HG02678 (cell line): ENCODE results near the gene SPATA46.
"Not testable (repeated sequence)": the region's sequence is repeated elsewhere in the genome, so short reads cannot be mapped to it uniquely, and the experiment has no call there.

Experiments
- ATAC-seq: cut with Tn5 transposase; IDR thresholded peaks from one replicate; pipeline ENCODE4 v1.9.1; 2021; ENCODE audit warnings: mild to moderate bottlenecking, moderate library complexity; ENCODE audit not compliant: unreplicated experiment

Gene SPATA46, protein sequence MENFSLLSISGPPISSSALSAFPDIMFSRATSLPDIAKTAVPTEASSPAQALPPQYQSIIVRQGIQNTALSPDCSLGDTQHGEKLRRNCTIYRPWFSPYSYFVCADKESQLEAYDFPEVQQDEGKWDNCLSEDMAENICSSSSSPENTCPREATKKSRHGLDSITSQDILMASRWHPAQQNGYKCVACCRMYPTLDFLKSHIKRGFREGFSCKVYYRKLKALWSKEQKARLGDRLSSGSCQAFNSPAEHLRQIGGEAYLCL

DNA sequence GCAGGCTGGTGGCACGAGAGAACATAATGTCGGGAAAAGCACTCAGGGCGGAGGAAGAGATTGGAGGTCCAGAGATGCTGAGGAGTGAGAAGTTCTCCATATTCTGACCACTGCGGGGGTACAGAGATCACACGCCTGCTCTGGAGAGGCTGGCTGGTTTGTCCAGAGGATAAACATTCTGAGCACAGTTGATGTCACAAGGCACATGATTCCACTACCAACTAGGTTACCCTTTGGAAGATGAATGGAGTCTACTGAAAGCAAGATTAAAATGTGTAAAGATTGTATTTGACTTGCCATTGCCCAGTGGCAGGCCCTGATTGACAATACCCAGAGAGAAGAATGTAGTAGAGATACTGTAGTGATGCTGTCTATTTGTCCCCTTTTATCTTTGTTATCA lies at the start of gene SPATA46:
SPATA46 (minus strand) TSS at position 164 of the 400 bp plus-strand sequence; CDS start at position 100, 64 bp downstream.
- no peak for ATAC-seq

DNA sequence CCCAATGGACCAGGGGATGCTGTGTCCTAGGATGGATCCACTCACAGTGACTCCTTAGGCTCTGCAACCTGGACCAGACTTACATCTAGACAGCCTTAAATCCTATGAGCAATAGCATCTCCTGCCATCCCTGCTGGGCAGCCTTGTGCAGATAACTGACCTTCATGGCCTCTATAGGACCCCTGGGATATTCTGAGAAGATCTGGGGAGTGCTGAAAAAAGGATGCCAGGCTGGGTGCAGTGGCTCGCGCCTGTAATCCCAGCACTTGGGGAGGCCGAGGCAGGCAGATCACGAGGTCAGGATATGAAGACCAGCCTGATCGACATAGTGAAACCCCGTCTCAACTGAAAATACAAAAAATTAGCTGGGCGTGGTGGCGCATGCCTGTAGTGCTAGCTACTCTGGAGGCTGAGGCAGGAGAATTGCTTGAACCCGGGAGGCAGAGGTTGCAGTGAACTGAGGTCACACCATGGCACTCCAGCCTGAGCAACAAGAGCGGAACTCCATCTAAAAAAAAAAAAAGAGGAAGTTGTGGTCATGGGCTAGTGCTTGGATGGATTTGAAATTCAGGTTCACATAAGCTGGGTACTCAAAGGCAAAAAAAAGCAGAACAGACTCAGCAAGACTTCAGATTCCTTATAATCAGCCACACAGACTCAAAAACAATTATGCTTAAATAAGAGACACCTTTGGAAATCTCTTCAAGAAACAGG lies 46.2 kb upstream of the SPATA46 start:
- ATAC-seq = no peak

GRCh38 chr1:162421258-162422164 lies 44.9 kb upstream of the SPATA46 start:
- ATAC-seq = no peak

- no peak for ATAC-seq
These were observed 43.5 kb upstream of the SPATA46 start for GRCh38 chr1:162420120-162420519.

DNA sequence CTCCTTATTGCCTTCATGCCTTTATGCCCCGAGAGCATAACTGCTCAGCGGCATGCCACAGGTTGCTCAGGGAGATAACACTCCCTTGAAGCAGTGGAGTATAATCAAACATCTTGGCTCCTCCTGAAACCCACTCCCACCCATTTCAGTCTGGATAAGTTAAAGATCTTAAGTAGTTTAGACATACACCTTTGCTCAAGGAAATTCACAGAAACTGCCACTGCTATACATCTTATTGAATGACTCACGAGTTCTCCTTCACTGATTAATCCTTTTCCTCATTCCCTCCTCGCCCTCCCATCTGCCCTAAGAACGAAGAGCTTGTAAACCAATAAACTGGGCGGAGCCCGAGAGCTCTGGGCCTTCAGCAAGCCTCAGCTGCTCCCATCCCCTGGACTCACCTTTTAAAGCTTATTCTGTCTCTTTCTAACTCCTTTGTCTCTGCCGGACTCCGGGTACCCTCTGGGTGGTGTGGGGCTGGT lies 42.8 kb upstream of the SPATA46 start:
- not testable (repeated sequence) for ATAC-seq

DNA sequence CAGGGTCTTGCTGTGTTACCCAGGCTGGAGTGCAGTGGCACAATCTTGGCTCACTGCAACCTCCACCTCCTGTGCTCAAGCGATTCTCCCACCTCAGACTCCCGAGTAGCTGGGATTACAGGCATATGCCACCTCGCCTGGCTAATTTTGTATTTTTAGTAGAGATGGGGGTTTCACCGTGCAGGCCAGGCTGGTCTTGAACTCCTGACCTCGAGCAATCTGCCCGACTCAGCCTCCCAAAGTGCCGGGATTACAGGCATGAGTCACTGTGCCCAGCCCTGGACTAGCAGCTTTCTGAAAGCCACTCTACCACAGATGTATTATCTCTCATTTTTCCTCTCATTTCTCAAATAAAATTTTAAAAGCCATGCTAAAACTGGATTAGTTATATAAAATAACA lies 41.9 kb upstream of the SPATA46 start:
- ATAC-seq = not testable (repeated sequence)

GRCh38 chr1:162417650-162418049 lies 41.0 kb upstream of the SPATA46 start:
- no peak for ATAC-seq

- ATAC-seq = no peak
These were observed 40.3 kb upstream of the SPATA46 start for GRCh38 chr1:162416909-162417308.

GRCh38 chr1:162416215-162416614 lies 39.6 kb upstream of the SPATA46 start:
- ATAC-seq = no peak

DNA sequence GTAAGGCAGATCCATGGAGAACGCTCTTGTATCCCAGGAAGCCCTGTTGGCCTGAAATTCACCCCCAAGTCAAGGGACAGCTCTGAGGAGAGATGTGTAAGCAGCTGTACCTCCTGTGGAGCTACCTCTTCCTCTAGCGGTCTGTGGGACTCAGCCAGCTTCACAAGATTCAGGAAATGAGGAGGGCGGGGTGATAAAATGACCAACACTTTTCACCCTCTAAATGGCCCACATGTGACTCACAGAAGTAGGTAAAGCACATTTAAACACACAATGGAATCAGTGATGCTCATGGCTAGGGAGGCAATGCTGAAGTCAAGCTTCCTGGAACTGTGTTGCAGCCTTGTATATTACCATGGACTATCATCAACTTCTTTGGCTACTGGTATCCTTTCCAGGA lies 35.3 kb upstream of the SPATA46 start, which contains the start of gene SH2D1B:
SH2D1B (minus strand) TSS at position 135 of the 400 bp plus-strand sequence; CDS start at position 15, 120 bp downstream.
- ATAC-seq = no peak

GRCh38 chr1:162407539-162407938 lies 30.9 kb upstream of the SPATA46 start:
- ATAC-seq = no peak

DNA sequence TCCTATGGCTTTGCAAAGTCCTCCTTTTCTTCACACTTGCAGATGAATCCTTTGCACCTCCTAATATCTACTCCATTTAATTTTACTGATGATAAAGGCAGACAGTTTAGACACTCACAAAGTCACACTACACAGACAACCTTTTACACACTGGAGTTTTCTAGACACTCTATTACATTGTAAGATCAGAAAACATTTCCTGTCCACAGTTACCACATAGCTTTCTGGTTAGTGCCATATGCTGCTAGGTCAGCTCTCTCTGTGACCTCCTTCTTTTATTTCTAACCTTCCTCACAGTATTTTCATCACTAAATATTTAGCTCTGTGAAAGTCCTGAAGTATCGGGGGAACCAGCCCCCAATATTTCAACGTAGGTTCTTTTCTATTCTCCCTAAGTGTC lies 30.2 kb upstream of the SPATA46 start:
- ATAC-seq = no peak

GRCh38 chr1:162405800-162406199 lies 29.1 kb upstream of the SPATA46 start:
- no peak for ATAC-seq

GRCh38 chr1:162404550-162405160 lies 28.0 kb upstream of the SPATA46 start:
- ATAC-seq = no peak

DNA sequence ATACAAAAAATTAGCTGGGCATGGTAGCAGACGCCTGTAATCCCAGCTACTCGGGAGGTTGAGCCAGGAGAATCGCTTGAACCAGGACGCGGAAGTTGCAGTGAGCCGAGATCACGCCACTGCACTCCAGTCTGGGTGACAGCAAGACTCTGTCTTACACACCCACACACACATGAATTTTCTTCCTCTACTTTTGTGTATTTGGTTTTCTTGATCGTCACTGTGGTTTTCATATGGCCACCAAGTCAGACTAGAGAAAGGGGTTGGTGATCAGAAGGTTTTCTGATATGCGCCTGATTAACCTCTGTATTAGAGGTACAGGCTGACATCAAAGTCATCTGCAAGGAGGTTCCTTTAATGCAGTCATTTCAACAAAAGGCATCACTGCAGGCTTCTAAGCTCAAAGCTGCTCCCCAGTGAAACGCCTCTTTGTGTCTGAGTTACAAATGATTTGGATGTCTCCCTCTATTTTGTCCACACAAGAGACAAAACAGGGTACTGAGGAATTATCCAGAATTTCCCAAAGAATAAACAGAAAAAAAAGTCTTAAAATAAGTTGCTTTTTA lies 24.2 kb upstream of the SPATA46 start:
- no peak for ATAC-seq

- no peak for ATAC-seq
These were observed 22.4 kb upstream of the SPATA46 start for GRCh38 chr1:162398999-162399580.

DNA sequence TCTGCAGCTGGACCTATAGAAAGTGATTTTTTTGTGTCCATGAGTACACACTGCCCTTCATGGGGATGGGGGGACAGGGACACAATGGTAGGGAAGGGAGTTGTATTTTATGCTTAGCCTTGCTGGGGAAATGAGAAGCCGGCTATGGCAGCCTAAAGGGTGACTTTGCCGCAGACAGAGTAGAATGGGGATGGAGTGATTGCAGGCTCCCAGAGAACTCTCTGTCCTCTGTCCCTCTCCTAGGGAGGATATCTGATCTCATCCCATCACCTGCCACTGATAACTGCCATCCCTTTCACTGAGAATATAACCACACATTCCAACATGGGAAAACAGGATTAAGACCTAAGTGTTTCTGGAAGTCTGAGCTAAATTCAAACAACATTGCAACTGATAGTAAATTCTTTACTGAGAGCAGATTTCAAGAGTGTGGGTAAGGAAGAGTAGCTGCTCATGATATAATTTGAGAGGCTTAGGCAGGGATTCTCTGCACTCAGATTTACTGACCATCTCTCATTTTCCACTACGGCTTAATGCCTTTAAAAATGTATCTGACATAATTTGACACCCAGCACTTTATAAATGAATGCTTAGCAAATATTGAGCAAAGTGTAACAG lies 21.4 kb upstream of the SPATA46 start:
- ATAC-seq = no peak

DNA sequence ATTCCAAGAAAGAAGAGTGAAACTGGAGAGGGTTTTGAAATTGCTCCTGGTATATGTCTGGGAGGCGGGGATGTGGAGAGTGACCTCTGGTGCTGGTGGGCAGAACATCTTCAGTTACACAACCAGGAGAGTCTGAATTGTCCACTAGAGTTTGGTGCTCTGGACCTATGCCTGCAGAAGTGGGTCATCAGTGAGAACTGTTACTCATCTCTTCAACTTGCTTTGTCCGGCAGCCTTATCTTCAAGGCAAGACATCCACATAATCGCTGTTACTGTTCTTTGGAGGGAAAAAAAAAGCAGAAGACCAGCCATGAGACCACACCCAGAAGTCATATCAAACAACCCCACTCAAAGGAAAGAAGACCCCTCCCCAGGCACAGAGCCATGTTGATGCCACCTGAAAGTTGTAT lies 20.4 kb upstream of the SPATA46 start:
- ATAC-seq = no peak

GRCh38 chr1:162396201-162396906 lies 19.7 kb upstream of the SPATA46 start:
- ATAC-seq = no peak
